Large intestine (tissue), 3 donors: ENCODE measurements around the gene SPPL2C. TPM values are rescaled to one million over a fixed set of nuclear protein-coding genes. Genes with fewer than 3 reads are reported as not detected.
A peak's percentile ranks its signal among the peaks of the same experiment; 100 is the strongest.

Experiments
- DNase-seq, 2 donors: peaks; one replicate each; pipeline versions ENCODE4 v3.0.0 to v3.0.0-alpha.2; 2013
- H3K27ac ChIP-seq: one replicate; pipeline ENCODE4 v1.5.1; 2013; ENCODE audit warnings: low read length
- H3K27me3 ChIP-seq: 2 replicates; pipeline ENCODE4 v1.6.1; 2013; ENCODE audit warnings: low read length; ENCODE audit not compliant: control insufficient read depth, insufficient read depth
- H3K36me3 ChIP-seq: 2 replicates; pipeline ENCODE4 v1.6.1; 2013; ENCODE audit warnings: low read length; ENCODE audit not compliant: control insufficient read depth, insufficient read depth
- H3K4me1 ChIP-seq: one replicate; pipeline ENCODE4 v1.6.1; 2013; ENCODE audit warnings: low read length; ENCODE audit not compliant: control insufficient read depth, insufficient read depth
- H3K4me3 ChIP-seq: one replicate; pipeline ENCODE4 v1.5.1; 2013; ENCODE audit warnings: low read length
- H3K9me3 ChIP-seq: one replicate; pipeline ENCODE4 v1.6.1; 2013; ENCODE audit warnings: mild to moderate bottlenecking, low read depth, low read length, moderate library complexity; ENCODE audit not compliant: control insufficient read depth
- WGBS: methylation state at CpG from one replicate; pipeline ENCODE4 v1.1.5; 2013; ENCODE audit warnings: low lambda C conversion rate; ENCODE audit not compliant: insufficient coverage; 5-methylcytosine and 5-hydroxymethylcytosine counted together
- polyA plus RNA-seq: library from polyadenylated mRNA; unstranded; fragments of 120-200 nt; gene quantifications from one replicate; pipeline ENCODE4 v1.2.1, GENCODE V29; 2013

The SPPL2C gene
- polyA plus RNA-seq, 1 donor: not detected

- H3K9me3 ChIP-seq: no peaks in the 10 kb centered on the region
- 60% methylated on average over 1 of the region's 3 CpGs for WGBS
- no peaks in the 10 kb centered on the region for H3K4me1 ChIP-seq
- no peak overlapping the region for H3K27ac ChIP-seq
- H3K36me3 ChIP-seq: no peaks in the 10 kb centered on the region
- peaks cover 5% of the 10 kb centered on the region for H3K27me3 ChIP-seq
- no peak for DNase-seq
- no peak overlapping the region for H3K4me3 ChIP-seq
Observed at GRCh38 chr17:45876539-45876938, 31.9 kb downstream of the SPPL2C start.

- DNase-seq: no peak
- WGBS: no CpG with 5 or more reads among the region's 1 CpG
Observed at GRCh38 chr17:45877467-45877866, 32.8 kb downstream of the SPPL2C start.

GRCh38 chr17:45883063-45883462, 38.4 kb downstream of the SPPL2C start:
- no peaks in the 10 kb centered on the region for H3K4me1 ChIP-seq
- H3K4me3 ChIP-seq: no peak overlapping the region
- no peaks in the 10 kb centered on the region for H3K36me3 ChIP-seq
- no peak overlapping the region for H3K27ac ChIP-seq
- WGBS: 80% methylated on average over 1 of the region's 2 CpGs
- no peaks in the 10 kb centered on the region for H3K9me3 ChIP-seq
- peaks cover 1% of the 10 kb centered on the region for H3K27me3 ChIP-seq
- no peak for DNase-seq

More at GRCh38 chr17:45877467-45877866, 32.8 kb downstream of the SPPL2C start:
- Histone ChIP-seq H3K4me3 (no peak overlapping the region), H3K27me3 (peaks cover 5% of the 10 kb centered on the region), H3K4me1 (no peaks in the 10 kb centered on the region), H3K27ac (no peak overlapping the region), H3K36me3 (no peaks in the 10 kb centered on the region), H3K9me3 (no peaks in the 10 kb centered on the region)

- Histone ChIP-seq H3K9me3 (no peaks in the 10 kb centered on the region), H3K4me1 (no peaks in the 10 kb centered on the region), H3K27ac (no peak overlapping the region), H3K4me3 (no peak overlapping the region), H3K36me3 (no peaks in the 10 kb centered on the region), H3K27me3 (peaks cover 15% of the 10 kb centered on the region)
- WGBS: no CpG with 5 or more reads among the region's 2 CpGs
- DNase-seq: no peak
Observed at GRCh38 chr17:45886852-45887251, 42.2 kb downstream of the SPPL2C start.

GRCh38 chr17:45888392-45888791, 43.7 kb downstream of the SPPL2C start:
- no peak overlapping the region for H3K27ac ChIP-seq
- no peaks in the 10 kb centered on the region for H3K4me1 ChIP-seq
- H3K27me3 ChIP-seq: peaks cover 28% of the 10 kb centered on the region
- no peak overlapping the region for H3K4me3 ChIP-seq
- WGBS: no CpG with 5 or more reads among the region's 5 CpGs
- H3K9me3 ChIP-seq: no peaks in the 10 kb centered on the region
- H3K36me3 ChIP-seq: no peaks in the 10 kb centered on the region
- DNase-seq: no peak

GRCh38 chr17:45889579-45889978, 44.9 kb downstream of the SPPL2C start:
- Histone ChIP-seq H3K4me1 (no peaks in the 10 kb centered on the region), H3K27ac (no peak overlapping the region), H3K27me3 (peaks cover 30% of the 10 kb centered on the region), H3K9me3 (no peaks in the 10 kb centered on the region), H3K36me3 (no peaks in the 10 kb centered on the region), H3K4me3 (no peak overlapping the region)
- no peak for DNase-seq
- 33% methylated on average over 1 of the region's 4 CpGs for WGBS

DNA sequence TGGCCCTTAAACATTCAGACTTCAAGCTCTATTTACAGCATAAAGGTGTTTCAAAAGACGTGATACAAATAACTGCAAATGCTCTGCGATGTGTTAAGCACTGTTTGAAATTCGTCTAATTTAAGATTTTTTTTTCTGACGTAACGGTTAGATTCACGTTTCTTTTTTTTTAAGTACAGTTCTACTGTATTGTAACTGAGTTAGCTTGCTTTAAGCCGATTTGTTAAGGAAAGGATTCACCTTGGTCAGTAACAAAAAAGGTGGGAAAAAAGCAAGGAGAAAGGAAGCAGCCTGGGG, 49.0 kb downstream of the SPPL2C start:
- Histone ChIP-seq H3K27me3 (peaks cover 67% of the 10 kb centered on the region), H3K9me3 (peaks cover 2% of the 10 kb centered on the region), H3K4me1 (peaks cover 9% of the 10 kb centered on the region), H3K4me3 (peak overlapping the region; percentile 60), H3K27ac (no peak overlapping the region), H3K36me3 (no peaks in the 10 kb centered on the region)
- no CpG with 5 or more reads among the region's 7 CpGs for WGBS
- DNase-seq: no peak

- H3K4me3 ChIP-seq: peak within 1 kb of the TSS; percentile 60
- H3K27ac ChIP-seq: no peak within 1 kb of the TSS
- peak; percentile 95 to 96 for DNase-seq
- H3K4me1 ChIP-seq: peaks cover 9% of the 10 kb centered on the region
- peaks cover 72% of the 10 kb centered on the region for H3K27me3 ChIP-seq
- H3K36me3 ChIP-seq: no peaks in the 10 kb centered on the region
- no CpG with 5 or more reads among the region's 97 CpGs for WGBS
- peaks cover 2% of the 10 kb centered on the region for H3K9me3 ChIP-seq
Observed at GRCh38 chr17:45894022-45894784, 49.5 kb downstream of the SPPL2C start, which contains the start of gene MAPT. MAPT (plus strand) TSS chr17:45894554; CDS start chr17:45962338, 67,784 bp downstream.

- no peaks in the 10 kb centered on the region for H3K36me3 ChIP-seq
- peaks cover 2% of the 10 kb centered on the region for H3K9me3 ChIP-seq
- peaks cover 9% of the 10 kb centered on the region for H3K4me1 ChIP-seq
- DNase-seq: peak in 1 of 2 donors; percentile 45
- H3K4me3 ChIP-seq: peak overlapping the region; percentile 49
- peak overlapping the region; percentile 12 for H3K27ac ChIP-seq
- WGBS: no CpG with 5 or more reads among the region's 63 CpGs
- peaks cover 78% of the 10 kb centered on the region for H3K27me3 ChIP-seq
Observed at GRCh38 chr17:45895304-45895968, 50.8 kb downstream of the SPPL2C start.

- peaks cover 9% of the 10 kb centered on the region for H3K4me1 ChIP-seq
- H3K27ac ChIP-seq: peak overlapping the region; percentile 12
- H3K36me3 ChIP-seq: no peaks in the 10 kb centered on the region
- H3K9me3 ChIP-seq: peaks cover 2% of the 10 kb centered on the region
- H3K27me3 ChIP-seq: peaks cover 80% of the 10 kb centered on the region
- DNase-seq: no peak
- WGBS: no CpG with 5 or more reads among the region's 55 CpGs
- H3K4me3 ChIP-seq: peak overlapping the region; percentile 18
Observed at GRCh38 chr17:45895969-45896785, 51.5 kb downstream of the SPPL2C start.
